GM19438 (cell line): ENCODE measurements around the gene CDH16.
"Not testable (repeated sequence)": the region's sequence is repeated elsewhere in the genome, so short reads cannot be mapped to it uniquely, and the experiment has no call there.

Experiments used
- ATAC-seq: cut with Tn5 transposase; IDR thresholded peaks from one replicate; pipeline ENCODE4 v1.9.1; 2021; ENCODE audit warnings: low read depth; ENCODE audit not compliant: unreplicated experiment

The CDH16 gene

DNA sequence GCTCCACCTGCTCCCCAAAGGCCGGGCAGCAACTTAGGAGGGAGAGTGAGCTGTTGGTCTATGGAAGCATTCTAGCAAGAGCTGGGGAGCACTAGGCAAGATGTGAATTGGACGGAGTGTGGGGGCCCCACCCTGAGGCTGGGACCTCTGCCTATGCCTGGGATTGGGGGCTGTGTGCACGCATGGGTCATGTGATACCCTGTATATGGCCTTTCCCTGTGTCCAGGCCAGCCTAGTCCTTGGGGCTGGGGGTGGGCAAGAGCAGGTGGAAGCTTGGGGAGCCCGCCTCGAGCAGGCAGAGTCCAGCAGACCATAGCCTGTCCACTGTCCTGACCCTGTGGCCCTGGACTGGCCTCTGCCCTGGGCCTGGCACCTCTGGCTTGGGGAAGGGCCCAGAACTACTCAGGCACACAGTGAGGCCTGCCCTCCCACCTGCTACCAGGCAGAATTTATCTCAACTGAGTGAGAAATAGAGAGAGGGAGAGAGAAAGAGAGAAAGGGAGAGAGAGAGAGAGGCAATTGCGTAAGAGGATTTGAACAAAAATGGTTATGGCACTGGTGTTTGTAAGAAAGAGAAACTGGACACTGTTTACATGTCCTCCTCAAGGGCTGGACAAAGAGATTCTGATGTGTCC, 19.3 kb downstream of the CDH16 start:
- no peak for ATAC-seq

DNA sequence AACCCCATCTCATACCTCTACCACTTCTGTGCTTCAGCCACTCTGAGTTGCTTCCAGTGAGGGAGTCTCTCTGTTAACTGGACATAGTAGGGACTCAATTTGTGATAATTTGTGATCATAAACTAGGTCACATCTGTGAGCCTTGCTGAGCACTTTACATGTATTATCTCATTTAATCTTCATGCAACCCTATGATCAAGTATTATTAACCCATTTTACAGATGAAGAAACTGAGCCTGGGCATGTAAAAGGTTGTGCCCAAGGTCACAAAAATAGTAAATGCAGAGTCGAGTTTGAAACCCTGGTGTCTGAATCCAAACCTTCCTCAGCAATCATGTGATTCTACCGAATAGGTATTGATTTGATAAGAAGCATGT, 19.8 kb downstream of the CDH16 start:
- no peak for ATAC-seq

DNA sequence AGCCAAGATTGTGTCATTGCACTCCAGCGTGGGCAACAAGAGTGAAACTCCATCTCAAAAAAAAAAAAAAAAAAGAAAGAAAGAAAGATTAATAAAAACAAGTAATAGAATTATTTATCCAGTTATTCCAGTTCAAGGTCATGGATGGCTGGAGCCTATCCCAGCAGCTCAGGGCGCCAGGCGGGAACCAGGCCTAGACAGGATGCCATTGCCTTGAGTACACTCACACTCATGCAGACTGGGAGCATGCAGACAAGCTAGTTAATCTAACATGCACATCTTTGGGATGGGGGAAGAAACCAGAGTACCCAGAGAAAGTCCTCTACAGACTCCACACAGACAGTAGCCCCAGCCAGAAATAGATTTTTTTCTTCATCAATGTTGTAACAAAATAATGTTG, 20.5 kb downstream of the CDH16 start:
- no peak for ATAC-seq

DNA sequence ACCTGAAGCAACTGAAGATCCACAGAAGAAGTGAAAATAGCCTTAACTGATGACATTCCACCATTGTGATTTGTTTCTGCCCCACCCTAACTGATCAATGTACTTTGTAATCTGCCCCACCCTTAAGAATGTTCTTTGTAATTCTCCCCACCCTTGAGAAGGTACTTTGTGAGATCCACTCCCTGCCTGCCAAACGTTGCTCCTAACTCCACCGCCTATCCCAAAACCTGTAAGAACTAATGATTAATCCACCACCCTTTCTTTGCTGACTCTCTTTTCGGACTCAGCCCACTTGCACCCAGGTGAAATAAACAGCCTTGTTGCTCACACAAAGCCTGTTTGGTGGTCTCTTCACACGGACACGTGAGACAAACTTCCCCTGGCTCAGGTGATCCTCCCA, 22.0 kb downstream of the CDH16 start:
- ATAC-seq = not testable (repeated sequence)

DNA sequence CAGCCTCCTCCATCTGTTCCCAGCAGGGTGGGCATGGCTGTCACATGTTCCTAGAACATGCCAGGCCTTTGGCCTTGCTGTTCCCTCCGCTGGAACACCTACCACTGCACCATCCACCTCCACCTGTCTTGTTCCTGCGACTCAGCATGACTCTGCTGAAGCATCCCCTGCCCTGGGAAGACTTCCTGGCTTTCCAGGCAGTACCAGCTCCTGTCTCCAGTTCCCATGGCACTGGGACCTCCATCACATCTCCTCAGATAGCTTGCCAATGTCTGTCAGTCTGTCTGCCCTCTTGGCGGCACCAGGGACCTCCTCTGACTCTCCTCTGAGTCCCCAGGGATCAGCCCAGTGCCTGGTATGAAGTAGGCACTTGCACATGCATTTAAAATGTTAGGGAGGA, 22.7 kb downstream of the CDH16 start:
- ATAC-seq = no peak

DNA sequence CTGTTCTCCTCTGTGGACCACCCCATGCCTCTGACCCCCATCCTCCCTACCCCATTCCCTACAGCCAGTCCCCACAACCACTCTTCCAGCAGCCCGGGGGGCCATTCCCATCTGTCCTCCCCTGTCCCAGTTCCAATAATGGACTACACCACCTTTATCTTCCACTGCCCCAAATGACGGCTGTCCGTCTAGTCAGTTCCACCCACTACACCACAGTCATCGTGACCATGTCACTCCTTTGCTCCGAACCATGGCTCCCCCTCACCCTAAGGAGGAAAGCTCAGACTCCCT, 23.1 kb downstream of the CDH16 start:
- no peak for ATAC-seq

DNA sequence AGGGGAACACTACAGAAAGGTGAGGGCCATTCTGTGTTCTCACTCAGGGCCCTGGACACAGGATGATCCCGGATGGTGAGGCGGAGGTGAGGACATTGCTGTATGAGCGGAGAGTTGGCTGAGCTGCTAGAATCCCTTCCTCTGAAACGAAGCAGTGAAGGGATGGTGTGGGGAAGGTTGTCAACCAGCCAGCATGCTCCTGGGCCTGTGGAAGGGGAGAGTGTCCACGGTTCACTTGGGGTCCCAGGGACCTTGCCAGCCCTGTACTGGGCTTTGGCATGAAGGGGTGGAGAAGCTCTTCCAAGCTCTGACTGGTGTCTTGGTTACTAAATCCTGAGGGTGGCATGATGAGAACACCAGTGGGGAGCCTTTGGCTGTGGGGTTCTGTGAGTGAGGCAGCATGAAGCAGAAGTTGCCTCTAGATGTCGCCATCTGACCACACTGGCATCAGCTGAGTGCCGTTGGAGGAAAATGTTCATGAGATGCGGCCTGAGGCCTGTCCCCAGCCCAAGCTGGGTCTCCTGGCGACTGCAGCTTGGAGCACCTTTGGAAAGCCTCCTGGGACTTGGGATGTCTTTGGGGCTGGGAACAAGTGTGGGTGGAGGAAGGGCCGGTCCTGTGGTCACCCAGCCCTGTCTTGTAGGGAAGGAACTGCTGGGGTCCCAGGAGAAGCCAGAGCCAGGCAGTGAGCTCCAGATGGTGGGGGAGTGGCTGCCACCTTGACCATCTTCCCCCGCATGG, 23.6 kb downstream of the CDH16 start:
- ATAC-seq = no peak

DNA sequence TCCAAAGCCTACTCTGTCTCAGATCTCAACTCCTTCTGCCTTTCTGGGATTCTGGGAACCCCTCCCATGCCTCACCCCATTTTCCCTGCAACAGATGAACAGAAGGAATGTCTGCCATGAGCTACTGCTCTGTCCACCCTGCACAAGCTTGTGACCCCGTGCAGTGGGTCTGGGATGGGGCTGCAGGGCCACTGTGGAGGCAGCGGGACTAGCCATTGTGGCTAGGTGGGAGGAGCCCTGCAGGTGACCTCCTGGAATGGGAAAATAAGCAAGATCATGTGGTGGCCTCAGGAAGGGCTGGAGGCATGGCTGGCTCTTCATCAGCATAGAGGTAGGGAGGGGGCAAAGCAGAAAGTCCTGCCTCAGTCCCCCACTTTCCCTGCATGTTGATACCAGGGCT, 24.6 kb downstream of the CDH16 start:
- ATAC-seq = no peak

DNA sequence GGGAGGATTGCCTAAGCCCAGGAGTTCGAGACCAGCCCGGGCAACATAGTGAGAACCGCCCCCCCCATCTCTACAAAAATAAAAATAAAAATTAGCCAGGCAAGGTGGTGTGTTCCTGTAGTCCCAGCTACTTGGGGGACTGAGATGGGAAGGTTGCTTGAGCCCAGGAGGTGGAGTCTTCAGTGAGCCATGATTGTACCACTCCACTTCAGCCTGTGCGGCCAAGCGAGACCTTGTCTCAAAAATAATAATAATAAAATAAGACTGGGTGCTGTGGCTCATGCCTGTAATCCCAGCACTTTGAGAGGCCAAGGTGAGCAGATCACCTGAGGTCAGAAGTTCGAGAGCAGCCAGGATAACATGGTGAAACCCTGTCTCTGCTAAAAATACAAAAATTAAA, 26.9 kb downstream of the CDH16 start:
- no peak for ATAC-seq

DNA sequence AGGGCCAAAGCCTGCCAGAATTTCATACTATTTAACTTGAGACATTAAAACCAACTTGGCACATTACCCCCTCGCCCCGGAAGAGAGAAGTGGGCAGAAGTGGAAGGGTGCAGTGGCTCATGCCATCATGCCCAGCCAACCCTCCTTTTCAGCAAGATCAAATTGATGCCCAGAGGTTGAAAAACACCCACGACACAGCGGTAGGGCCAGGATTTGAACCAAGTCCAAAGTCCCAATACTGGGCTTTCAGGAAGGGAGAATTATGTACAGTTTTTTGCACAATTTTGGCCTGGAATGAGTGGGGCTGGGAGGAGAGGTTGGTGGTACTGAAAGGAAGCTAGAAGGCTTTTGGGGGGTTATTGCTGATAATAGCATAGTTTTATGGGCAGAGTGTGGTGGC, 27.3 kb downstream of the CDH16 start:
- ATAC-seq = no peak

DNA sequence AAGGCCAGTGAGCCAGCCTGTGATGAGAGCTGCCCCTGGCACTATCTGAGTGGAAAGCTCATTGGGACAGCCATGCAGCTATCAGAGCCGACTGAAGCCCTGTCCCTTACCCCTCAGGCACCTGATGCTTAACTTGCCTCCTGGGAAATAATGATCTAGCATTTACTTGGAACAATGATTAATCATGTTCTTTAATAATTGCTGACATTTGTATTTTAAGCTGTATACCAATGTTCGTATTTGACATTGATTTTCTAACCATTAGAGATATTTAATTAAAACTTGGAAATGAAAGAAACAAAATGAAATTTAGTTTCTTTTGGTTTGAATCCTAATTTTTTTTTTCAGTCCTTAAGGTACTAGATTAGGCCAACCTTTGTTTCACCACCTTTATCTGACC, 27.9 kb downstream of the CDH16 start:
- no peak for ATAC-seq

DNA sequence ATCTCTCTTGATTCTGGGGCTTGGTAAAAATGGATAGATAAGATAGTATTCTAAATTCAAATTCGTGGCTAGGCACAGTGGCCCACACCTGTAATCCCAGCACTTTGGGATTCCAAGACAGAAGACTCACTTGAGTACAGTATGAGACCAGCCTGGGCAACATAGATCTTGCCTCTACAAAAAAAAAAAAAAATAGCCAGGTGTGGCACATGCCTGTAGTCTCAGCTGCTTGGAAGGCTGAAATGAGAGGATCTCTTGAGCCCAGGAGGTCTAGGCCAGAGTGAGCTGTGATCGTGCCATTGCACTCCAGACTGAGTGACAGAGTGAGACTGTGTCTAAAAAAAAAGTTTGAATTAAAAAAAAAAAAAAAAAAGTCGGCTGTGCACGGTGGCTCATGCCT, 29.1 kb downstream of the CDH16 start:
- ATAC-seq = no peak

DNA sequence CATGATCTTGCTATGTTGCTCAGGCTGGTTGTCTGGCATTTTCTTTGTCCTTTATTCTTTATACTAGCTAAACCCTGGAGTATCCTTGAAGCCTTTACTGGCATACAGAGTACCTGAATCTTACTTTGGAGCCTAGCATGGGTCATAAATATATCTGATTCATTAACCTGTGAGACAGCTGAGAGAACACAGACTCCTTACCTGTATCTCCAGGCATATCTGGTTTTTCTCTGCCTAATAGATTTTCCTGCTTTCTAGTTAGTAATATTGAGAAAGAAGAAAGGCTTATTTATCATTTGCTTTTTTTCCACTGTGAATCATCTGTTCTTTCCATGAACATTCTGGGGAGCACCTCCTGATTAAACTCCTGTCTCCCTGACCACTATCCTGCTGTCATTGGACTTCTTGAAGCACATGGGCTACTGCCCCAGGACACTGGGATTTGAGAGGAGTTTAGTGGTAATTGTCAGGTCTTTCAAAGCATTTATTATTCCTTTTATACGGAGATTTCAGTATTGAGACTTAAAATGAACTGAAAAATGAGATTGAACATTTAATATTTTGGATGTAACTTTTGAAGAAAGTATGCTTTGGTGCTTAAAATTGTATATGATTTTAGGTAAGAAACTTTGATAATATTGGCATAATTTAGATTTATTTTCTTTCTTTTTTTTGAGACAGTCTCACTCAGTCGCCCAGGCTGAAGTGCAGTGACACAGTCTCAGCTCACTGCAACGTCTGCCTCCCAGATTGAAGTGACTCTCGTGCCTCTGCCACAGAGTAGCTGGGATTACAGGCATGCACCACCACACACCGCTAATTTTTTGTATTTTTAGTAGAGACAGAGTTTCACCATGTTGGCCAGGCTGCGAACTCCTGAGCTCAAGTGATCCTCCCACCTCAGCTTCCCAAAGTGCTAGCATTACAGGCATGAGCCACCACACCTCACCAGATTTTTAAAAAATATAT, 29.8 kb downstream of the CDH16 start:
- no peak for ATAC-seq

DNA sequence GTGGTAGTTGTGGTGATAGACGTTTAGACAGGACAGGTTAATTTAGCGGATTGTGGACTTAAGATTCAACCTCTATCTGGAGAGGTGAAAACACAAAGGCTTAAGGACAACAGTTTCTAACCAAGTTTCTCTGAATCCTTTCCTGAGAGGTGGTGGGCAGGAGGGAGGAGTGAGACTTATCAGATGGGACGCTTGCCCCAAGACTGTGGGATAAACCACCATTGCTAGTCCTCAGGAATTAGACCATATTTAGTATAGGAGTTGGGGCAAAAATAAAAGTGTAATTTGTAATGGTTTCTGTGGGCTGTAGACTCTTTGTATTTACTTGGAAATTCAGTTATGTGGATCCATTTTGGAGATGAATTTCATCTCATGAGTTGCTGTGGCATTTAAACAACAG, 31.8 kb downstream of the CDH16 start:
- no peak for ATAC-seq

DNA sequence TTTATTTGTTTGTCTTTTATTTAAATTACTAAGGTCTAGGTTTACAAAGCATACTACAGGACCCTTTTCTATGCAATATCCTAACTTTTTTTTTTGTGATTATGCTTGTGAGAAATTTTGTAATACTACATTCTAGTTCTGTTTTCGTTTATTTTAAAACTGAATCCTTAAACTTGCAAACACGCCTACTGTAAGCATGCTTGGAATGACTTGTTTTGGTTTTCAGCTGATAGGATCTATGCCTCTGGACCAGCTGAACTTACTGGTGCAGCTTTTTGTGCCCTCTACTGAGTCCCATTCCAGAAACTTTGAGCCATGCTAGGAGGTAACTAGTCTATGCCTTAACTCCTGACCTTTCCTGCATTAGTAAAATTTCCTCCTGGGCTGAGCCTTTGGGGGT, 32.4 kb downstream of the CDH16 start:
- no peak for ATAC-seq

DNA sequence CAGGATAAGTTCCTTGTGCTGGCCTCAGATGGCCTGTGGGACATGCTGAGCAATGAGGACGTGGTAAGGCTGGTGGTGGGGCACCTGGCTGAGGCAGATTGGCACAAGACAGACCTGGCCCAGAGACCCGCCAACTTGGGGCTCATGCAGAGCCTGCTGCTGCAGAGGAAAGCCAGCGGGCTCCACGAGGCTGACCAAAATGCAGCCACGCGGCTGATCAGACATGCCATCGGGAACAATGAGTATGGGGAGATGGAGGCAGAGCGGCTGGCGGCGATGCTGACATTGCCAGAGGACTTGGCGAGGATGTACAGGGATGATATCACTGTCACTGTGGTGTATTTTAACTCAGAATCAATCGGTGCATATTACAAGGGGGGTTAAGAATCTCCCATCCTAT, 33.2 kb downstream of the CDH16 start:
- ATAC-seq = no peak

DNA sequence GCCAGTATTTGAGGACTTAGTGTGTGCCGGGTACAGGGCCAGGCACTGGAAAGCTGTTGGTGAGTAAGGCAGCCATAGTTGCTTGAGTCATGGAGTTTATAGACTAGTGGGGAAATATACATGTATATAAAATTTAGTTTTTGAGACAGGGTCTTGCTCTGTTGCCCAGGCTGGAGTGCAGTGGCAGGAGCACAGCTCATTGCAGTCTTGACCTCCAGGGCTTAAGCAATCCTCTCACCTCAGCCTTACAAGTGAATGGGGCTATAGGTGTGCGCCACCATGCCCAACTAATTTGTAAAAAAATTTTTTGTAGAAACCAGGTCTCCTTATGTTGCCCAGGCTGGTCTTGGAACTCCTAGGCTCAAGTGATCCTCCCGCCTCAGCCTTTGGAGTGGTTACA, 36.0 kb downstream of the CDH16 start:
- ATAC-seq = no peak

DNA sequence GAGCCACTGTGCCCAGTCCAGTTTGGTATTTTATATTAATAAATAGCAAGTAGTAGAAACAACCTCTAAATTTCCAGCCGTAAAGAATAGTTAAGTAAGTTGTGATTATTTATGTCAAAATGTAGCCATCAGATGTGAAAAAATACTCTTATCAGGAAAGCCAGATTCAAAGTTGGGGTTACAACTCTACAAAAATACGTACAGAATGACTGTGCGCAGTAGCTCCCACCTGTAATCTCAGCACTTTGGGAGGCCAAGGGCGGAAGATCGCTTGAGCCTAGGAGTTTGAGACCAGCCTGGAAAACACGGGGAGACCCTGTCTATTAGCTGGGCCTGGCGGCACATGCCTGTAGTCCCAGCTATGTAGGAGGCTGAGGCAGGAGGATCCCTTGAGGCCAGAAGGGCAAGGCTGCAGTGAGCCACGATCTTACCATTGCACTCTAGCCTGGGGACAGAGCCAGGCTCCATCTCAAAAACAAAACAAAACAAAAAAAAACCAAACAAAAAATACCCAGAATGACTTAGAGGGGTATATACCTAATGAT, 36.6 kb downstream of the CDH16 start:
- ATAC-seq = no peak

DNA sequence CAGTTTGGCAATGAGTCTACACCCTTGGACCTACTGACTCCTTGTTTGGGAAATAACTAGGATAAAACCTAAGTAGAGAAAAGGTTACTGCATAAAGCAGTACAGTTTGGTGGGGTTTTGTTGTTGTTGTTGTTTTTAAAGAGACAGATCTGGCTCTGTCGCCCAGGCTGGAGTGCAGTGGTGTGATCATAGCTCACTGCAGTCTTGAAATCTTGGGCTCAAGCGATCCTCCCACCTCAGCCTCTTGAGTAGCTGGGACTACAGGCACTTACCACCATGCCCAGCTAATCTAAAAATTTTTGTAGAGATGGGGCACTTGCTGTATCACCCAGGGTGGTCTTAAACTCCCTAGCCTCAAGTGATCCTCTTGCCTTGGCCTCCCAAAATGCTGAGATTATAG, 37.1 kb downstream of the CDH16 start:
- no peak for ATAC-seq

DNA sequence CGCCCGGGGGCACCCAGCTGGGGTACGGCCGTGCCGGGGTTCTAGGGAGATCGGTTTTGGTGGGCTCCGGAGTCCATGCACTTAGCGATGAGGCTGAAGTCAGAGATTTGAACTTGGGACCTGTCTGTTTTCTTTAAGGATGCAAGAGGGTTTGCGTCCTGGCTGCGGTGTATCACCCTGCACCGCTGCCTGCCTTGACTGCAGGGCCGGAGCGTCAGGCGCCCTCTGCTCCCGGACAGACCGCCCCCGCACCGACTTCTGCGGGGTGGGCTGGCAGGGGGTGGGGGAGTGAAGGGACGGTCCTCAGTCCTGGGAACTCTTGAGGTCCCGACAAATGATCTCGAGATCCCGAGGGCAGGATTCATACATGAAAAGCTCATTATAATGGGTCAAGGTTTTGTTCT, 37.7 kb downstream of the CDH16 start:
- no peak for ATAC-seq

DNA sequence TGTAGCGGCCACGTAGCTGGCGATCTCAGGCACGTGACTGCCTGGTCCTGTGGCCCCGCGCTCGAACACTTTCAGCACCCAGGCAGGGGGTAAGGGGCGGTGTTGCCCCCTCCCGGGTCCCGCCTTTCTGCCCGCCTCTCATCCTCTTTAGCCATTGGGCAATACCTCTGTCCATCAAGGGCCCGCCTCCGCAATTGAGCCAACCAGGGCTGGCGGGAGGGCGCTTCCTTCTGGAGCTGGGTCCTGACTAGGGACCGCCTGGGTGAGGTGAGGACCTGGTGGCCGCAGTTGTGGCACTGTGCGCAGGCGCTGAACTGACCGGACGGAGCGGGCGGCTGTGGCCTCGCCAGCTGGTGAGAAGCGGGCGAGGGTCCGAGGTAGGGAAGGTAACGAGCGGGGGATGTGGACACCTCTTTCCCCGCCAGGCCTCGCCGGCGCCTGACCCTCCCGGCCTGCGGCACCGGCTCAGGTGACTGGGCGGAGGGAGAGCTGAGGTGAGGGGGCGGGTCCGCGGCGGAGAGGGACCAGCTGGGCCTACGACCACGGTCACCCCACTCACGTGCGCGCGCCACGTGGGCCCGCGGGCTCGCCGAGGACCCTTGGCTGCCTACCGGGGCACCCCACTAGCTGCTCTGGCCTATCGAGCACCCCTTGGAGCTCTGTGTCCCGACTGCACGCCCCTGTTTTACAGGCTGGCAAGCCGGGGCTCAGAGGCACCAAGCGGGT, 38.2 kb downstream of the CDH16 start, which contains the start of gene PDP2:
Gene PDP2 (plus strand): TSS at position 228 of the 726 bp plus-strand sequence. CDS start 3,770 bp downstream, outside the sequence.
- peak; percentile 96 for ATAC-seq
